ENCODE measurements around the gene TACC2. TPM values are rescaled to one million over a fixed set of nuclear protein-coding genes. Genes with fewer than 3 reads are reported as not detected.
"Not testable (repeated sequence)": the region's sequence is repeated elsewhere in the genome, so short reads cannot be mapped to it uniquely, and the experiment has no call there.

Gene TACC2
- total RNA-seq, 1 donor from 2014 or later, result 32.2 TPM

- no peak for TF ChIP-seq CTCF (IDR thresholded peaks at IDR 0.05; ENCODE audit: unreplicated experiment)
- Mint-ChIP-seq H3K27me3 (ENCODE audit: unreplicated experiment) (peaks cover 1% of the 10 kb centered on the region), H3K9me3 (ENCODE audit: unreplicated experiment) (no peaks in the 10 kb centered on the region), H3K4me3 (ENCODE audit: unreplicated experiment) (no peak overlapping the region), H3K4me1 (ENCODE audit: unreplicated experiment) (no peaks in the 10 kb centered on the region), H3K36me3 (ENCODE audit: low read depth, unreplicated experiment) (no peaks in the 10 kb centered on the region), H3K27ac (ENCODE audit: unreplicated experiment) (no peak overlapping the region)
- no peak for DNase-seq (ENCODE audit: low spot score)
Observed at GRCh38 chr10:122010405-122011050, 21.6 kb downstream of the TACC2 start.

- no peaks in the 10 kb centered on the region for H3K27me3 Mint-ChIP-seq (ENCODE audit: unreplicated experiment)
- H3K36me3 Mint-ChIP-seq (ENCODE audit: low read depth, unreplicated experiment), result no peaks in the 10 kb centered on the region
- H3K4me1 Mint-ChIP-seq (ENCODE audit: unreplicated experiment), result no peaks in the 10 kb centered on the region
- no peak for DNase-seq (ENCODE audit: low spot score)
- no peaks in the 10 kb centered on the region for H3K9me3 Mint-ChIP-seq (ENCODE audit: unreplicated experiment)
- no peak overlapping the region for H3K4me3 Mint-ChIP-seq (ENCODE audit: unreplicated experiment)
- H3K27ac Mint-ChIP-seq (ENCODE audit: unreplicated experiment), result no peak overlapping the region
- no peak for TF ChIP-seq CTCF (IDR thresholded peaks at IDR 0.05; ENCODE audit: unreplicated experiment)
Observed at GRCh38 chr10:122012731-122013130, 23.8 kb downstream of the TACC2 start.

- H3K27me3 Mint-ChIP-seq (ENCODE audit: unreplicated experiment), result no peaks in the 10 kb centered on the region
- H3K4me3 Mint-ChIP-seq (ENCODE audit: unreplicated experiment), result no peak overlapping the region
- DNase-seq (ENCODE audit: low spot score), result no peak
- H3K27ac Mint-ChIP-seq (ENCODE audit: unreplicated experiment), result no peak overlapping the region
- H3K36me3 Mint-ChIP-seq (ENCODE audit: low read depth, unreplicated experiment), result no peaks in the 10 kb centered on the region
- no peak for TF ChIP-seq CTCF (IDR thresholded peaks at IDR 0.05; ENCODE audit: unreplicated experiment)
- no peaks in the 10 kb centered on the region for H3K4me1 Mint-ChIP-seq (ENCODE audit: unreplicated experiment)
- no peaks in the 10 kb centered on the region for H3K9me3 Mint-ChIP-seq (ENCODE audit: unreplicated experiment)
Observed at GRCh38 chr10:122013311-122013780, 24.4 kb downstream of the TACC2 start.

- no peak for TF ChIP-seq CTCF (IDR thresholded peaks at IDR 0.05; ENCODE audit: unreplicated experiment)
- Mint-ChIP-seq H3K4me1 (ENCODE audit: unreplicated experiment) (no peaks in the 10 kb centered on the region), H3K9me3 (ENCODE audit: unreplicated experiment) (no peaks in the 10 kb centered on the region), H3K4me3 (ENCODE audit: unreplicated experiment) (no peak overlapping the region), H3K27ac (ENCODE audit: unreplicated experiment) (no peak overlapping the region), H3K27me3 (ENCODE audit: unreplicated experiment) (no peaks in the 10 kb centered on the region), H3K36me3 (ENCODE audit: low read depth, unreplicated experiment) (no peaks in the 10 kb centered on the region)
- no peak for DNase-seq (ENCODE audit: low spot score)
Observed at GRCh38 chr10:122014652-122015248, 25.8 kb downstream of the TACC2 start.

GRCh38 chr10:122017926-122018325, 29.0 kb downstream of the TACC2 start:
- DNase-seq (ENCODE audit: low spot score); H3K27ac Mint-ChIP-seq (ENCODE audit: unreplicated experiment); H3K4me1 Mint-ChIP-seq (ENCODE audit: unreplicated experiment); H3K4me3 Mint-ChIP-seq (ENCODE audit: unreplicated experiment); H3K27me3 Mint-ChIP-seq (ENCODE audit: unreplicated experiment); H3K36me3 Mint-ChIP-seq (ENCODE audit: low read depth, unreplicated experiment); H3K9me3 Mint-ChIP-seq (ENCODE audit: unreplicated experiment): not testable (repeated sequence)
